Suprapubic skin (tissue), 4 donors: ENCODE results near the gene LSM3. TPM values are rescaled to one million over a fixed set of nuclear protein-coding genes. Genes with fewer than 3 reads are reported as not detected.

Experiments used
- DNase-seq, 2 donors: peaks; one replicate each; pipeline ENCODE4 v3.0.0-alpha.2; 2019; ENCODE audit warnings: low spot score in 2 of 2
- H3K27ac ChIP-seq: fragments of 200-600 bp; sonication (generic); one replicate; pipeline ENCODE4 v1.5.1; 2019
- H3K27me3 ChIP-seq: fragments of 200-600 bp; sonication (generic); one replicate; pipeline ENCODE4 v1.5.1; 2019
- H3K36me3 ChIP-seq: fragments of 200-600 bp; sonication (generic); one replicate; pipeline ENCODE4 v1.5.1; 2019
- H3K4me1 ChIP-seq: fragments of 200-600 bp; sonication (generic); one replicate; pipeline ENCODE4 v1.5.1; 2019
- H3K4me3 ChIP-seq: fragments of 200-600 bp; sonication (generic); one replicate; pipeline ENCODE4 v1.5.1; 2019; ENCODE audit warnings: mild to moderate bottlenecking
- H3K9me3 ChIP-seq: fragments of 200-600 bp; sonication (generic); one replicate; pipeline ENCODE4 v1.5.1; 2019
- CTCF ChIP-seq, 2 donors: fragments of 200-600 bp in 1 of 2; fragments of 450-650 bp in 1 of 2; sonication (generic) in 1 of 2; IDR thresholded peaks; one replicate each; pipeline ENCODE4 v1.5.1; 2016 to 2019; ENCODE audit warnings: antibody characterized with exemption in 2 of 2, mild to moderate bottlenecking in 1 of 2, moderate library complexity in 1 of 2
- EP300 ChIP-seq: sonication (generic); formaldehyde crosslinking; IDR thresholded peaks from one replicate; pipeline ENCODE4 v1.6.1; 2017; ENCODE audit warnings: antibody characterized with exemption
- POLR2A ChIP-seq, 2 donors: fragments of 450-650 bp; IDR thresholded peaks; one replicate each; pipeline ENCODE4 v1.6.1; 2017; ENCODE audit warnings: antibody characterized with exemption in 2 of 2, mild to moderate bottlenecking in 2 of 2, moderate library complexity in 2 of 2
- POLR2AphosphoS5 ChIP-seq, 3 donors: sonication (generic); formaldehyde crosslinking; IDR thresholded peaks; one replicate each; pipeline ENCODE4 v1.6.1; 2017; ENCODE audit warnings: antibody characterized with exemption in 3 of 3
- WGBS: methylation state at CpG from one replicate; pipeline ENCODE4 v1.1.5; 2018; 5-methylcytosine and 5-hydroxymethylcytosine counted together
- total RNA-seq, 4 donors: library from RNA; depleted of rRNA; stranded (reverse); fragments of >200 nt; gene quantifications; one replicate each; pipeline ENCODE4 v1.1.0, GENCODE V29; 2016

The LSM3 gene
- total RNA-seq, 4 donors from 2014 or later: 5.5 to 10.7 (median 8.9) TPM

GRCh38 chr3:14135581-14135980 lies 43.0 kb upstream of the LSM3 start:
- peaks cover 26% of the 10 kb centered on the region for H3K4me1 ChIP-seq
- no peak for DNase-seq
- no peak overlapping the region for H3K27ac ChIP-seq
- TF ChIP-seq EP300 (no peak), POLR2AphosphoS5 (IDR thresholded peaks at IDR 0.05) (no peak), POLR2A (IDR thresholded peaks at IDR 0.05) (no peak), CTCF (IDR thresholded peaks at IDR 0.05) (no peak)
- WGBS: 97% methylated on average over 10 of the region's 11 CpGs
- H3K4me3 ChIP-seq: no peak overlapping the region
- peaks cover 95% of the 10 kb centered on the region for H3K36me3 ChIP-seq
- H3K27me3 ChIP-seq: no peaks in the 10 kb centered on the region
- H3K9me3 ChIP-seq: no peaks in the 10 kb centered on the region

GRCh38 chr3:14137004-14137403 lies 41.6 kb upstream of the LSM3 start:
- H3K9me3 ChIP-seq: no peaks in the 10 kb centered on the region
- H3K4me1 ChIP-seq: peaks cover 33% of the 10 kb centered on the region
- peak overlapping the region; percentile 44 for H3K27ac ChIP-seq
- no CpG with 5 or more reads among the region's 3 CpGs for WGBS
- H3K27me3 ChIP-seq: no peaks in the 10 kb centered on the region
- TF ChIP-seq POLR2AphosphoS5 (IDR thresholded peaks at IDR 0.05) (no peak), CTCF (IDR thresholded peaks at IDR 0.05) (no peak)
- no peak overlapping the region for H3K4me3 ChIP-seq
- DNase-seq: no peak
- H3K36me3 ChIP-seq: peaks cover 90% of the 10 kb centered on the region

GRCh38 chr3:14137445-14137844 lies 41.2 kb upstream of the LSM3 start:
- WGBS: 20% methylated on average over 1 of the region's 3 CpGs
- Histone ChIP-seq H3K27me3 (no peaks in the 10 kb centered on the region), H3K4me1 (peaks cover 32% of the 10 kb centered on the region), H3K4me3 (no peak overlapping the region), H3K27ac (peak overlapping the region; percentile 44), H3K9me3 (no peaks in the 10 kb centered on the region), H3K36me3 (peaks cover 88% of the 10 kb centered on the region)
- TF ChIP-seq POLR2AphosphoS5 (IDR thresholded peaks at IDR 0.05) (no peak), CTCF (IDR thresholded peaks at IDR 0.05) (no peak), POLR2A (IDR thresholded peaks at IDR 0.05) (no peak), EP300 (no peak)
- DNase-seq: no peak

GRCh38 chr3:14138109-14138877 lies 40.3 kb upstream of the LSM3 start:
- H3K4me1 ChIP-seq: peaks cover 35% of the 10 kb centered on the region
- no peak overlapping the region for H3K27ac ChIP-seq
- DNase-seq: no peak
- 85% methylated on average over 16 of the region's 16 CpGs for WGBS
- no peaks in the 10 kb centered on the region for H3K9me3 ChIP-seq
- no peak overlapping the region for H3K4me3 ChIP-seq
- TF ChIP-seq EP300 (no peak), CTCF (IDR thresholded peaks at IDR 0.05) (no peak), POLR2A (IDR thresholded peaks at IDR 0.05) (no peak), POLR2AphosphoS5 (IDR thresholded peaks at IDR 0.05) (no peak)
- peaks cover 80% of the 10 kb centered on the region for H3K36me3 ChIP-seq
- H3K27me3 ChIP-seq: no peaks in the 10 kb centered on the region

GRCh38 chr3:14138878-14139655 lies 39.5 kb upstream of the LSM3 start:
- H3K4me3 ChIP-seq: no peak overlapping the region
- H3K27ac ChIP-seq: no peak overlapping the region
- DNase-seq: no peak
- 73% methylated on average over 5 of the region's 14 CpGs for WGBS
- H3K36me3 ChIP-seq: peaks cover 72% of the 10 kb centered on the region
- no peaks in the 10 kb centered on the region for H3K9me3 ChIP-seq
- TF ChIP-seq CTCF (IDR thresholded peaks at IDR 0.05) (no peak), POLR2AphosphoS5 (IDR thresholded peaks at IDR 0.05) (peak in 1 of 3 donors; percentile 14)
- H3K27me3 ChIP-seq: no peaks in the 10 kb centered on the region
- H3K4me1 ChIP-seq: peaks cover 43% of the 10 kb centered on the region
